IMR-90 (cell line): ENCODE measurements around the gene ZBTB3. TPM values are rescaled to one million over a fixed set of nuclear protein-coding genes. Genes with fewer than 3 reads are reported as not detected.

Experiments
- ATAC-seq: fragments of 200-7000 bp; cut with Tn5 transposase; 2 replicates; pipeline ENCODE4 v1.9.1; 2020; ENCODE audit warnings: low read depth, mild to moderate bottlenecking, moderate library complexity
- BruUV-seq: library from RNA; stranded (reverse); fragments of 400-500 nt; replicated peaks from 2 replicates; lab custom pipeline; 2021; lab: Mats Ljungman, UMichigan
- CTCF ChIA-PET: fragments of 300-600 bp; formaldehyde crosslinking; extraction: SDS; loops from one replicate; lab custom pipeline; 2021; ENCODE audit warnings: antibody characterized with exemption; lab: Yijun Ruan, JAX
- POLR2A ChIA-PET: fragments of 300-600 bp; sonication (Branson Sonifier 250); formaldehyde crosslinking; loops from one replicate; lab custom pipeline; 2022; ENCODE audit warnings: antibody characterized with exemption; ENCODE audit not compliant: unreplicated experiment; lab: Charles Lee
- DNase-seq: peaks from one replicate; pipeline ENCODE4 v3.0.0; 2013
- H2AFZ ChIP-seq: replicated peaks from 2 replicates; pipeline ENCODE3; 2013; ENCODE audit warnings: low read length, mild to moderate bottlenecking; ENCODE audit not compliant: poor library complexity
- H2AK5ac ChIP-seq: 2 replicates; pipeline ENCODE4 v1.6.1; 2013; ENCODE audit warnings: low read depth, low read length, inconsistent platforms
- H2AK9ac ChIP-seq: replicated peaks from 2 replicates; pipeline ENCODE3; 2013; ENCODE audit warnings: mild to moderate bottlenecking, low read depth, low read length, moderate library complexity; ENCODE audit not compliant: poor library complexity
- H2BK120ac ChIP-seq: 2 replicates; pipeline ENCODE4 v1.6.1; 2013; ENCODE audit warnings: low read depth, low read length, inconsistent platforms
- H2BK15ac ChIP-seq: 3 replicates; pipeline ENCODE4 v1.6.1; 2013; ENCODE audit warnings: low read depth, low read length, inconsistent platforms
- H2BK20ac ChIP-seq: 2 replicates; pipeline ENCODE4 v1.6.1; 2013; ENCODE audit warnings: low read depth, mild to moderate bottlenecking, inconsistent platforms, low read length, moderate library complexity
- H2BK5ac ChIP-seq: 2 replicates; pipeline ENCODE4 v1.6.1; 2013; ENCODE audit warnings: mild to moderate bottlenecking, low read depth, low read length, inconsistent platforms; ENCODE audit not compliant: poor library complexity, severe bottlenecking
- H3K14ac ChIP-seq: replicated peaks from 2 replicates; pipeline ENCODE4 v1.6.1; 2013; ENCODE audit warnings: low read depth, low read length, inconsistent platforms
- H3K18ac ChIP-seq: 2 replicates; pipeline ENCODE4 v1.6.1; 2013; ENCODE audit warnings: low read depth, low read length, control low read depth
- H3K23ac ChIP-seq: 2 replicates; pipeline ENCODE4 v1.6.1; 2013; ENCODE audit warnings: low read depth, low read length, inconsistent platforms
- H3K27ac ChIP-seq: 2 replicates; pipeline ENCODE4 v1.5.1; 2013; ENCODE audit warnings: mild to moderate bottlenecking, control low read depth, low read length; ENCODE audit not compliant: insufficient read depth
- H3K27me3 ChIP-seq: 2 replicates; pipeline ENCODE4 v1.6.1; 2013; ENCODE audit warnings: low read length; ENCODE audit not compliant: control insufficient read depth, insufficient read depth
- H3K36me3 ChIP-seq: 2 replicates; pipeline ENCODE4 v1.6.1; 2013; ENCODE audit warnings: low read length, mixed read lengths; ENCODE audit not compliant: control insufficient read depth, insufficient read depth
- H3K4ac ChIP-seq: 2 replicates; pipeline ENCODE4 v1.6.1; 2013; ENCODE audit warnings: low read depth, low read length, inconsistent platforms
- H3K4me1 ChIP-seq: 2 replicates; pipeline ENCODE4 v1.6.1; 2013; ENCODE audit warnings: low read length, mixed read lengths; ENCODE audit not compliant: control insufficient read depth, insufficient read depth
- H3K4me2 ChIP-seq: 2 replicates; pipeline ENCODE4 v1.6.1; 2013; ENCODE audit warnings: low read depth, mild to moderate bottlenecking, control low read depth, low read length, moderate library complexity
- H3K4me3 ChIP-seq: 2 replicates; pipeline ENCODE4 v1.5.1; 2013; ENCODE audit warnings: low read depth, mild to moderate bottlenecking, control low read depth, low read length, moderate library complexity; ENCODE audit not compliant: insufficient read depth
- H3K56ac ChIP-seq: 2 replicates; pipeline ENCODE4 v1.6.1; 2013; ENCODE audit warnings: low read length, inconsistent platforms; ENCODE audit not compliant: insufficient read depth; ENCODE audit errors: extremely low read depth
- H3K79me1 ChIP-seq, 2 experiments: 2 replicates each; pipeline ENCODE4 v1.6.1; 2013; ENCODE audit warnings: low read length in 2 of 2, inconsistent platforms in 1 of 2, low read depth in 1 of 2
- H3K9ac ChIP-seq: 2 replicates; pipeline ENCODE4 v1.6.1; 2013; ENCODE audit warnings: low read depth, low read length, control low read depth
- H3K9me1 ChIP-seq: 2 replicates; pipeline ENCODE4 v1.6.1; 2013; ENCODE audit warnings: low read length, inconsistent platforms; ENCODE audit not compliant: insufficient read depth
- H3K9me3 ChIP-seq: 2 replicates; pipeline ENCODE4 v1.6.1; 2013; ENCODE audit warnings: low read length; ENCODE audit not compliant: control insufficient read depth, insufficient read depth
- H4K20me1 ChIP-seq: 2 replicates; pipeline ENCODE4 v1.6.1; 2013; ENCODE audit warnings: low read length, inconsistent platforms; ENCODE audit not compliant: insufficient read depth
- H4K5ac ChIP-seq: 2 replicates; pipeline ENCODE4 v1.6.1; 2013; ENCODE audit warnings: mild to moderate bottlenecking, low read depth, low read length, control low read depth
- H4K8ac ChIP-seq, 2 experiments: 2 replicates each; pipeline ENCODE4 v1.6.1; 2013; ENCODE audit warnings: low read depth in 2 of 2, low read length in 2 of 2, control low read depth in 1 of 2, inconsistent platforms in 1 of 2
- H4K91ac ChIP-seq: 2 replicates; pipeline ENCODE4 v1.6.1; 2013; ENCODE audit warnings: low read depth, low read length, inconsistent platforms; ENCODE audit not compliant: insufficient read depth
- BHLHE40 ChIP-seq: fragments of 150-350 bp; IDR thresholded peaks from 2 replicates; pipeline ENCODE4 v1.6.1; 2016; ENCODE audit warnings: mild to moderate bottlenecking, low read depth, low read length
- CEBPB ChIP-seq: IDR thresholded peaks from 2 replicates; pipeline ENCODE4 v1.6.1; 2012; ENCODE audit warnings: low read depth, low read length, improper control_type of control experiment
- CTCF ChIP-seq: conservative IDR thresholded peaks from 2 replicates; pipeline ENCODE4 v1.5.1; 2012; ENCODE audit warnings: mild to moderate bottlenecking, low read depth, low read length, improper control_type of control experiment
- ELK1 ChIP-seq: fragments of 150-350 bp; IDR thresholded peaks from 2 replicates; pipeline ENCODE4 v1.6.1; 2016; ENCODE audit warnings: low read depth, mild to moderate bottlenecking, low read length, moderate library complexity, borderline replicate concordance
- FOS ChIP-seq: fragments of 150-350 bp; IDR thresholded peaks from 2 replicates; pipeline ENCODE4 v1.6.1; 2016; ENCODE audit warnings: low read depth, low read length
- MAFK ChIP-seq: IDR thresholded peaks from 2 replicates; pipeline ENCODE4 v1.6.1; 2012; ENCODE audit warnings: low read depth, low read length, improper control_type of control experiment
- MAZ ChIP-seq: IDR thresholded peaks from 2 replicates; pipeline ENCODE4 v1.6.1; 2012; ENCODE audit warnings: low read depth, mild to moderate bottlenecking, low read length, improper control_type of control experiment, moderate library complexity, borderline replicate concordance
- MXI1 ChIP-seq: IDR thresholded peaks from 2 replicates; pipeline ENCODE4 v1.6.1; 2012; ENCODE audit warnings: low read depth, mild to moderate bottlenecking, low read length, moderate library complexity, borderline replicate concordance
- NFE2L2 ChIP-seq: fragments of 150-350 bp; IDR thresholded peaks from 2 replicates; pipeline ENCODE4 v1.6.1; 2016; ENCODE audit warnings: low read depth, mild to moderate bottlenecking, low read length
- POLR2A ChIP-seq: IDR thresholded peaks from 2 replicates; pipeline ENCODE4 v1.6.1; 2012; ENCODE audit warnings: mild to moderate bottlenecking, low read depth, low read length
- RAD21 ChIP-seq: IDR thresholded peaks from 2 replicates; pipeline ENCODE4 v1.6.1; 2012; ENCODE audit warnings: low read length, improper control_type of control experiment
- RCOR1 ChIP-seq: IDR thresholded peaks from 2 replicates; pipeline ENCODE4 v1.6.1; 2012; ENCODE audit warnings: mild to moderate bottlenecking, low read length, improper control_type of control experiment; ENCODE audit not compliant: insufficient replicate concordance
- RFX5 ChIP-seq: IDR thresholded peaks from 2 replicates; pipeline ENCODE4 v1.8.0; 2012; ENCODE audit warnings: low read depth, mild to moderate bottlenecking, low read length, moderate library complexity
- SMC3 ChIP-seq: fragments of 150-350 bp; IDR thresholded peaks from 2 replicates; pipeline ENCODE4 v1.6.1; 2016; ENCODE audit warnings: low read depth, mild to moderate bottlenecking, antibody characterized with exemption, low read length, moderate library complexity
- USF2 ChIP-seq: fragments of 150-350 bp; IDR thresholded peaks from 2 replicates; pipeline ENCODE4 v1.6.1; 2017; ENCODE audit warnings: mild to moderate bottlenecking, antibody characterized with exemption, low read length, low read depth
- WGBS, 2 experiments: methylation state at CpG; one replicate each; pipeline versions ENCODE4 v1.1.5 to v1.1.7; 2013; ENCODE audit warnings: missing lambda C conversion rate in 2 of 2; ENCODE audit not compliant: insufficient read length in 1 of 2; ENCODE audit errors: extremely low coverage in 2 of 2; 5-methylcytosine and 5-hydroxymethylcytosine counted together
- dilution Hi-C: fragments of 300-500 bp; cut with HindIII; formaldehyde crosslinking; loops from one replicate; pipeline ENCODE4 v1.14.3; 2018; ENCODE audit warnings: low sequenced_read_pairs; ENCODE audit not compliant: unreplicated experiment
- in situ Hi-C: fragments of 300-500 bp; cut with MboI; formaldehyde crosslinking; loops from 3 replicates; pipeline ENCODE4 v1.14.3; 2019; ENCODE audit warnings: low sequenced_read_pairs, inconsistent platforms, mixed read lengths
- intact Hi-C: fragments of 100-400 bp; cut with micrococcal nuclease; formaldehyde crosslinking; loops from 2 replicates; pipeline ENCODE4 v1.10.0; 2022
- polyA plus RNA-seq, 3 experiments: library from polyadenylated mRNA; depleted of rRNA; stranded (reverse); fragments of >200 nt; gene quantifications; 2 replicates each; pipeline ENCODE4 v1.2.3, GENCODE V29; 2012; ENCODE audit warnings: low replicate concordance in 1 of 3
- total RNA-seq: library from RNA; depleted of rRNA; stranded (reverse); fragments of >200 nt; gene quantifications from 2 replicates; pipeline ENCODE4 v1.2.3, GENCODE V29; 2012

Gene ZBTB3
- total and polyA plus RNA-seq, 2 of the 4 experiments (the other 2 are of a cell fraction): 3.4 to 8.1 TPM

GRCh38 chr11:62774407-62774806, 20.4 kb upstream of the ZBTB3 start:
- H3K23ac ChIP-seq: no peak overlapping the region
- H2BK15ac ChIP-seq: no peak overlapping the region
- H3K4me3 ChIP-seq: no peak overlapping the region
- H3K56ac ChIP-seq: no peak overlapping the region
- no peak overlapping the region for H4K5ac ChIP-seq
- H4K20me1 ChIP-seq: no peaks in the 10 kb centered on the region
- H4K8ac ChIP-seq: no peak overlapping the region
- no peak overlapping the region for H3K4me2 ChIP-seq
- in situ Hi-C loops (no loop called here), intact Hi-C loops (no loop called here), dilution Hi-C loops (no loop called here)
- H3K9me1 ChIP-seq: 0 out of 2 replicates have a peak, but pooled peaks cover 3% of the 10 kb centered on the region
- ATAC-seq (no peak), DNase-seq (no peak)
- no peak overlapping the region for H2BK120ac ChIP-seq
- no peak overlapping the region for H2AK5ac ChIP-seq
- H4K91ac ChIP-seq: no peak overlapping the region
- H3K18ac ChIP-seq: no peak overlapping the region
- WGBS, 2 experiments: 100% methylated on average over 4 of the region's 6 CpGs; no CpG with 5 or more reads in 1 of the 2 experiments
- peaks cover 3% of the 10 kb centered on the region for H3K4me1 ChIP-seq
- CTCF ChIA-PET: interaction anchor here (2.4 kb wide), 1 partner anchor 12 kb away, joined by 7 read pairs; no protein-coding TSS in a partner anchor
- H3K27me3 ChIP-seq: no peaks in the 10 kb centered on the region
- H3K36me3 ChIP-seq: peaks cover 26% of the 10 kb centered on the region
- no peak overlapping the region for H3K9ac ChIP-seq
- peaks cover 8 to 31% of the 10 kb centered on the region in 2 experiments for H3K79me1 ChIP-seq
- POLR2A ChIA-PET: no interaction called here
- H3K9me3 ChIP-seq: no peaks in the 10 kb centered on the region
- no TSS peak for BruUV-seq
- TF ChIP-seq USF2: no peak
- TF ChIP-seq RFX5: no peak
- no peak for TF ChIP-seq MAZ
- no peak for TF ChIP-seq SMC3
- TF ChIP-seq FOS: no peak
- TF ChIP-seq ELK1: no peak
- no peak for TF ChIP-seq CEBPB
- no peak for TF ChIP-seq RCOR1
- no peak for TF ChIP-seq CTCF
- no peak for TF ChIP-seq BHLHE40
- TF ChIP-seq MAFK: no peak
- no peak for TF ChIP-seq RAD21
- TF ChIP-seq NFE2L2: no peak
- no peak for TF ChIP-seq POLR2A
- TF ChIP-seq MXI1: no peak
- no peak overlapping the region for H3K14ac ChIP-seq
- no peak overlapping the region for H2AK9ac ChIP-seq
- no peak overlapping the region for H3K4ac ChIP-seq
- H2AFZ ChIP-seq: no peak overlapping the region
- H3K27ac ChIP-seq: no peak overlapping the region
- no peak overlapping the region for H2BK5ac ChIP-seq
- H2BK20ac ChIP-seq: no peak overlapping the region
